ENCODE measurements around the gene CRYZL1.
"Not testable (repeated sequence)": the region's sequence is repeated elsewhere in the genome, so short reads cannot be mapped to it uniquely, and the experiment has no call there.

The CRYZL1 gene

GRCh38 chr21:33634254-33634653 is 7.3 kb downstream of the CRYZL1 start:
- DNase-seq (ENCODE audit: low read depth, low spot score) = no peak

DNA sequence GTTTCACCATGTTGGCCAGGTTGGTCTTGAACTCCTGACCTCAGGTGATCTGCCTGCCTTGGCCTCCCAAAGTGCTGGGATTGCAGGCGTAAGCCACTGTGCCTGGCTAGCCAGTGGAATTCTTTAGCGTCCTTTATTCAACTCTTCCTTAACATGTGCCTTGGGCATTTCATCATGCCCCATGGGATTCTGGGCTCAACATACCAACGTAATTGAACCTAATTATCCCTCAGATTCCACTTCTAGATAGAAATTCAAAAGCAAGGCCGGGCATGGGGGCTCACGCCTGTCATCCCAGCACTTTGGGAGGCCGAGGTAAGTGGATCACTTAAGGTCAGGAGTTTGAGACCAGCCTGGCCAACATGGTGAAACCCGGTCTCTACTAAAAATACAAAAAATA is 15.4 kb downstream of the CRYZL1 start:
- not testable (repeated sequence) for DNase-seq (ENCODE audit: low read depth, low spot score)

- DNase-seq (ENCODE audit: low read depth, low spot score) = no peak
These were observed 19.3 kb downstream of the CRYZL1 start for GRCh38 chr21:33622253-33622652.

DNA sequence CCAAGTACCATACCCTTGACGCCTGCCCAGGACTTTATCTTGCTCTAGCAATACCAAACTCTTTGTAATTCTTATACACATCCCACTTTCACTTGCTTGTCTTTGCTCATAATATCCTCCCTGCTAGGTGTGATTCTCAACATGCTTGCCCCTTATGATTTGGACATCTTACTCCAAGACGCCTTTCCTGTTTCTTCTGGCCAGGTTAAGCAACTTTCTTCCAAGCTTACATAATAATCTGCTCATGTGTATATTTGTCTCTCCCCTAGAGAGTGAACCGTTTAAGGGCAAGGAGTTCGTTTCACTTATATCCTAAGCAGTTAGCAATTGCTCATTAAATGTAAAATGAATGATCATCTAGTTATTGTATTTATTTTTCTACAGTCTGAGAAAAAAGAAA is 21.8 kb downstream of the CRYZL1 start:
- DNase-seq (ENCODE audit: low read depth, low spot score) = no peak

DNA sequence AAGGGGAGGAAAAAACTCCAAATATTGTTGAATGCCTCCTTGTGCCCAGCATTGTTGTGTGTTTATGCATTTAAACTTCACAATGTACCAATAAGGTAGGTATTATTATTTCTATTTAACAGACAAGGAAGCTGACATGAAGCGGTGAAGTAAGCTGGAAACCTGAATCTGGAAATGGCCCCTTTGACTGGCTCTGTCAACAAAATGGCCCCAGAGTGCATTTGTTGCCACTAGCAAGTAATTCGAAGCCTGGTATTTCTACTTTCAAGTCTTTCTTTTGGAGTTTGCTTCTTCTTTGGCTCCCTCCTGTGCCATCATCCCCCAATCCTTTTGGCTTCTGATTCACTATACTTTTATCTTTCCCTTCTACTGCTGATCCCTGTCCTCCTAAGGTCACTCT is 23.1 kb downstream of the CRYZL1 start:
- DNase-seq (ENCODE audit: low read depth, low spot score) = no peak

- not testable (repeated sequence) for DNase-seq (ENCODE audit: low read depth, low spot score)
These were observed 24.0 kb downstream of the CRYZL1 start for GRCh38 chr21:33617565-33617964.

DNA sequence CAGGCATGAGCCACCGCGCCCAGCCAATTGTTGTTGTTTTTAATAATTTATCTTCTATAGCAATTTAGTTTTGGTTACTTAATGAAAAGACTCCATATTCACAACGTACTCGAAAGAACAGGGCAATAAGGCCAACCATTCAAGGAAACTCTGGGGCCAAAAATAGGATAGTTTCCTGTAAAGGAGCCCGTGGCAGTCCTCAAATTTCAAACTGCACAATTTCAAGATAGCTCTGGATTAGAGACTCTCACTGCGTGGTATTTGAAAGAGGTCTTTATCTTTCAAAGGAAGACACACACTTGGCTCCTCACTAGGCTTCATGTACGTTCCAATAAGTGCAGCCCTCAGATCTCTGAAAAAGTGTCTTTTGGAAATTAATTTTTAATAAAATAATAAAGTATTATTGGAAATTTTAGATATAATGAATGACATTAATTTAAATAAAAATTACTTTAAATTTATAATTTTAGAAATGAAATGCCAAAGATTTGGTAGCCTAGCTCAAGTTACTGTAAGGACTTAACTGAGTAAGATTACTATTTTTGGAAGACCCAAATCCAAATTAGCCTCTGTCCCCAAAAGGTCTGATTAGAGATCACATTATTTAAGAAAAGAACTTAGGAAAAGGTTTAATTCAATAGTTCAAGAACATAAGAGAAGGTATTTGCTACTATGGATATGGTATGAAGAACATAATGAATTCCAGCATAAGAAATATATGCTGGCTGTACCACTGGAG is 30.4 kb downstream of the CRYZL1 start:
- no peak for DNase-seq (ENCODE audit: low read depth, low spot score)

DNA sequence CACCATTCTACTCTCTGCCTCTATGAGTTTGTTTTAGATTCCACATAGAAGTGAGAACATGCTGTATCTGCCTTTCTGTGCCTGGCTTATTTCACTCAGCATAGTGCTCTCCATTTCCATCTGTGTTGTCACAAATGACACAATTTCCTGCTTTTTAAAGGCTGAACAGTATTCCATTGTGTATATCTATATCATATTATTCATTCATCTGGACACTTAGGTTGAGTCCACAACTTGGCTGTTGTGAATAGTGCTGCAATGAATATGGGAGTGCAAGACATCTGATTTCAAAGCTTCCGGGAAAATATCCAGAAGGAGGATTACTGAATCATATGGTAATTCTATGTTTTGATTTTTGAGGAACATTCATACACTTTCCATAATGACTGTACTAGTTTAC is 33.0 kb downstream of the CRYZL1 start:
- no peak for DNase-seq (ENCODE audit: low read depth, low spot score)

- no peak for DNase-seq (ENCODE audit: low read depth, low spot score)
These were observed 43.5 kb downstream of the CRYZL1 start for GRCh38 chr21:33598051-33598450.

- DNase-seq (ENCODE audit: low read depth, low spot score) = peak; percentile 42
These were observed 52.8 kb downstream of the CRYZL1 start, which contains the start of gene DONSON for GRCh38 chr21:33588485-33589335. Gene DONSON, minus strand, starts transcription at chr21:33588684. Its CDS starts 43 bp downstream, at chr21:33588641.

GRCh38 chr21:33587792-33588484 is 53.6 kb downstream of the CRYZL1 start:
- DNase-seq (ENCODE audit: low read depth, low spot score) = no peak

DNA sequence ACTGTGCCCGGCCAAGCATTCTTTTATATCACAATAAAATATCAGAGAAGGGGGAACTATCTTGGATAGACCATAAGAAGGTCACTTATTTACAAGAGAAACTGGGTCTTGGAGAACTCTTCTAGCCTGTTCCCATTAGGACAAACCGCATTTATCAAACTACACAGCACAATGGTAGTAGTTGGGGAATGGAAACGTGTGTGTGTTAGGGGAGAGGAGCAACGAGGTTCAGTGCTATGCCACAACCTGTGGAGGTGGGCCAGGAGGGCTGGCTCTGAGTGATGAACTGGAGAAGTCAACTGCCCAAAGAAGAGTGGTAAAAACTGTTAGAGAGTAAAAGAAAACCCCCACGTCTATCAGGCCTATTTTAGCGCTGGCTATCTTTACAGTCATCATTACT is 54.6 kb downstream of the CRYZL1 start:
- no peak for DNase-seq (ENCODE audit: low read depth, low spot score)

- no peak for DNase-seq (ENCODE audit: low read depth, low spot score)
These were observed 57.1 kb downstream of the CRYZL1 start for GRCh38 chr21:33584455-33584854.

GRCh38 chr21:33578959-33579542 is 62.5 kb downstream of the CRYZL1 start:
- DNase-seq (ENCODE audit: low read depth, low spot score) = no peak

DNA sequence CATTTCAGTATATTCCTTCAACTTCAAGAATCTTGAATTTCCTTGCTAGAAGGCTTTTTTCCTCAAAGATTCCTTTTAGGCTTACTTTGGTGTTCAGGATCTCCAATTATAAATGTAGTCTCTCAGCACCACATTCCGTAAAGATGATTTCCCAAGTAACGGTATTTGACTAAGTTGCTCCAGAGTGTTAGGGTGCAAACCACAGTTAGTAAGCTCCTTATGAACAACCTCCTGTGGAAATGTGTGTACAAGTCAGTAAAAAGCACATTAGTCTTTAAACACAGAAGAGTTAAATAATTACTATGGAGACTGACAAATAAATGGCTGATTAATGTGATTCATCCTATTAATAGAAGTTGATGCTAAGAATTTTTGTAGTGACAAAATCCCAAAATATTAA is 63.3 kb downstream of the CRYZL1 start:
- DNase-seq (ENCODE audit: low read depth, low spot score) = no peak

GRCh38 chr21:33576741-33577141 is 64.8 kb downstream of the CRYZL1 start:
- not testable (repeated sequence) for DNase-seq (ENCODE audit: low read depth, low spot score)

GRCh38 chr21:33572350-33572749 is 69.2 kb downstream of the CRYZL1 start:
- no peak for DNase-seq (ENCODE audit: low read depth, low spot score)

- no peak for DNase-seq (ENCODE audit: low read depth, low spot score)
These were observed 71.5 kb downstream of the CRYZL1 start for GRCh38 chr21:33569991-33570390.

DNA sequence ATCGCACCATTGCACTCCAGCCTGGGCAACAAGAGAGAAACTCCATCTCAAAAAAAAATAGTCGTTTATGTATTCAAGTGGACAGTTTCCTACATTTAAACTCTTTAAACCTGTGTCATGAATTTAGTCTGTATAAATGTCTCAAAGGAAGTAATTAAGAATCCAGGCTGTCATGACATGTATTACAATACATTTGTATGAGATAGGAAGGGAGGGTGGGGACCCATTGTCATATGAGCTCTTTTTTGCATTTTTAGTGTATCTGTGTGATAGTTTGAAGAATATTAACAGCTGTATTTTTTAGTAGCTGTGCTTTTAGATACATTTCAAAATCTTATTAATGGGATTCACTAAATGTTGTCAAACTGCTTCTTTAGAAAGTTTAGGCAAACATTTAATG is 73.1 kb downstream of the CRYZL1 start:
- DNase-seq (ENCODE audit: low read depth, low spot score) = no peak

GRCh38 chr21:33567914-33568313 is 73.6 kb downstream of the CRYZL1 start:
- no peak for DNase-seq (ENCODE audit: low read depth, low spot score)

GRCh38 chr21:33566514-33566913 is 75.0 kb downstream of the CRYZL1 start:
- no peak for DNase-seq (ENCODE audit: low read depth, low spot score)

DNA sequence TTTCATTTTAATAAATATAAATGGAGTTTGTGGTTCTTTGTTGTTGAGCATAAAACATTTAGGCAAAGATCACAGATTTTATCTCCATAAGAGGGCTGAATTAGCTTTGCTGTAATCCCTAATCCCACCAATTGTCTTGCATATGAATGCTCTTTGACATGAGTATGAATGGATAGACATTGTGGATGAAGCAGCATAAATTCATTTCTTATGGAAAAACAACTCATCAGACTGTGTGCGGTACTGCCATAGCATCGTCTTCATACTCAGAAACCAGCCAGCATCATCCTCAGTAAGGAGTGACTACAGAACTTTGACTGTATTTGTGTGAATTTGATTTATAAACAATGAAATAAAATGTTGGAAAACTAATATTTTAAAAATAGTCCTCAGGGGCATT is 79.2 kb downstream of the CRYZL1 start:
- no peak for DNase-seq (ENCODE audit: low read depth, low spot score)

Data from brain pericyte (primary cell).